Measurements from ENCODE around the gene EFHD2.
"Not testable (repeated sequence)": the region's sequence is repeated elsewhere in the genome, so short reads cannot be mapped to it uniquely, and the experiment has no call there.

The EFHD2 gene

DNA sequence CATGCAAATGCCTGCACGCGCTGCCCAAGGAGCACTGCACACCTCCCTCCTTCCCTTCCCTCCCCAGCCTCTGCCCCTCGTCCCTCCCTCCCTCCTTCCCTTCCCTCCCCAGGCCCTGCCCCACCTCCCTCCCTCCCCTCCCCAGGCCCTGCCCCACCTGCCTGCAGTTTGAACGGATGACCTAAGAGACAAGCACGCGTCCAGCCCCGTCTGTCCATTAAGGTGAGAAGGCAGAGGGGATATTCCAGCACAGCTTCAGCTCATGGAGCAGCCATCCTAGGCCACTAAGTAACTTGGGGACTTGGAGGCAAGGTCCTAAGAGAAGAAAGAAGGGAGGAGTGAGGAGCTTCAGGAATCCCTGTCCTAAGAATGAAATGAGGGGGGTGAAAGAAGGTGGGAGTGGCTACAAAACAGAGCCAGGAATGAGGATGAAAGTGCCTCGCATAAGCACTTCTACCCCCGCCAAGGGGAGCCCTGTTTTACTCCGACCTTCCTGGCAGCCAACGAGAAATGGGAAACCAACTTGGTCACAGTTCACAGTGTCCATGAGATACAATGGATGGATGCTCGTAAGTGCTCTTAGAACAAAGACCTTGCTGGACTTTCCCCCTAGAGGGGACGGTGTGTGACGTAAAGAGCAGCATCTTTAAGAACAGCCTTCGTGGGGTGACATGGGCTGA, 21.3 kb upstream of the EFHD2 start:
- DNase-seq (ENCODE audit: low spot score), result no peak

DNA sequence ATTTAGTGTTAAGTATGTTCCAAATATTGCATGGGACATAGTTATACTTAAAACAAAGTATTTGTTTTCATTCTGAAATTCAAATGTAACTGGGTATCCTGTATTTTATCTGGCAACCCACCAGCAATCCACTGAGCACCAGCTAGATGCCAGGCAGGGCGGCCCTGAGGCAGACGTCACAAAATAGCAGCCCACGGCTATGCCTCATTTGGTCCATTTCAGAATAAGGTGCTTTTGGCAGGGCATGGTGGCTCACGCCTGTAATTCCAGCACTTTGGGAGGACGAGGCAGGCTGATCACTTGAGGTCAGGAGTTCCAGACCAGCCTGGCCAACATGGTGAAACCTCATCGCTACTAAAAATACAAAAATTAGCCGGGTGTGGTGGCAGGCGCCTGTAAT, 19.9 kb upstream of the EFHD2 start:
- not testable (repeated sequence) for DNase-seq (ENCODE audit: low spot score)

DNA sequence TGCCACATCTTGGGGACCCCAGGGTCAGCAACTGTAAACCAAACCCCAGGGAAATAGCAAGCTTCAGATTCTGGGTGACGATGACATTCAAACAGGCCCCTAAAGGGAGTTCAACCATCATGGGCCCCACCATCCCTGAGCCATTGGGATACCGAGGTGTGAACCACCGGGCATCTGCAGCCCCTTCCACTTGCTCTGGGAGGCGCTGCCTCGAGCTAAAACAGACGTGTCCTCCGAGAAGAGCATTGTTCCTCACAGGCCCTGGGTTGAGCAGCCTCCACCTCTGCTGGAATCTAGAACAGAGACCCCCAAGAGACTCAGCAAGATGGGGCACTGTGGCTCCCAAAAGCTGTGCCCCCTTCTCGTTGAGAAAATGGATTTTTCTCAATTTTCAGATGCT, 19.0 kb upstream of the EFHD2 start:
- no peak for DNase-seq (ENCODE audit: low spot score)

DNA sequence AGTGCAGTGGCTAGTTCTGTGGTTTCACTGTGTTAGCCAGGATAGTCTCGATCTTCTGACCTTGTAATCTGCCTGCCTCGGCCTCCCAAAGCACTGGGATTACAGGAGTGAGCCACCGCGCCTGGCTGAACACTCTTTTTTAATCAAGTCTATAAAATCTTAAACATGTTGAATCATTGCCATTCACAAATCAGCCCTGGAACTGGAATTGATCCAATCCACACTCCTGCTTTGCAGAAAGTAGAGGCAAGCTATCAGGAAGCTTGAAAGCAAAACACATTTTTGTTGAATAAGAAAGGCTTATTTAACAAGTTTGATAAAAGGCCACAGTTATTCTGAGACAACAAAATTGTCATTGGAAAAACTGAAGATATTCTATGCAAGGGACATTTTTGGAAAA, 18.3 kb upstream of the EFHD2 start:
- no peak for DNase-seq (ENCODE audit: low spot score)

DNA sequence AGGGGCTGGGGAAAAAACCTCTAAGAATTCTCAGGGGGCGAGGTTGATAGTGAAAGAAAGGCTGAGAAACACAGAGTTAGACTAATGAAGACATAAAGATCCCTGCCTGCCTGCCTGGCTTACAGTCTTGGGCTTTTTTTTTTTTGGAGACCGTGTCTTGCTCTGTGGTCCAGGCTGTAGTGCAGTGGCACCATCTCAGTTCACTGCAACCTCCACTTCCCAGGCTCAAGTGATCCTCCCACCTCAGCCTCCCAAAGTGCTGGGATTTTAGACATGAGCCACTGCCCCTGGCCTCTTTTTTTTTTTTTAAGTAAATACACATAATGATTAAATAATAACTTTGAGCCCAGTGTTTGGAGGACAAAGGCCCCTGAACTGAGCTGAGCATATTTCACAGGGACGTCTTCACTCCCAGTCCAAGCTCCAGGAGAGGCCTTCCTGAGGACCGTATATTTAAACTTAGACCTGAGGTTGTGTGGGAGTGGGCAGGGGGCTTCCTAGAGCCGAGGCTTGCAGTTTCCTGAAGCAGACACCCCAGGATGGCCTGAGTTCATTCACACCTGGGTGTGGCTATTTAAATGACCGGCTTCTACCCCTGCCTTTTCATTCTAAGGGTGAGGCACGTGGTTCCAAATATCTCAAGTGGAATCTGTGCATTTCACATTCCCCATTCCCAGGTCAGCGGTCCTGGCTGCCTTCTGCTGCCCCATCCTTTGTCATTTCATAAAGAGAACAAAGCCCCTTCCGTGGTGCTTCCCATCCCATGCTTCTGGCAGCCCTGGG, 16.0 kb upstream of the EFHD2 start:
- DNase-seq (ENCODE audit: low spot score), result no peak

DNA sequence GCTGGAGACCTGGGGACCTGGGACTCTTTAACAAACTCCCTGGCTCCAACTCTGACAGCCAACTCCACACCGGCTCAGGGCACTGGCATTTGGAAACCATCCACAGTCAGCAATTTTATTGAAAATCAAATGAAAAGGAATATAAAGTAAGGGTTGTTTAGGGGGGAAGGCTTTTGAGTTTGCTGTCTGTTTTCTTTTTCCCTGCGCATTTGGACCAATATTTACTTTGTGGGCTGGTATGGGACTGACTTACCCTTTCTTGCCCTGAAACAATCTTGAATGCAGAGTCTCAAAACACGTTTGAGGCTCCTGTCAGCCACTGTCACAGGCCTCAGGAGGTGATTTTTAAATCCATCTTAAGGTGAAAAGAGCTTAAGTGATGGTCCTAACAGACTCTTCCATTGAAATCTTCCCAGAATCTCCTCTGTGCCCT, 15.4 kb upstream of the EFHD2 start:
- no peak for DNase-seq (ENCODE audit: low spot score)

DNA sequence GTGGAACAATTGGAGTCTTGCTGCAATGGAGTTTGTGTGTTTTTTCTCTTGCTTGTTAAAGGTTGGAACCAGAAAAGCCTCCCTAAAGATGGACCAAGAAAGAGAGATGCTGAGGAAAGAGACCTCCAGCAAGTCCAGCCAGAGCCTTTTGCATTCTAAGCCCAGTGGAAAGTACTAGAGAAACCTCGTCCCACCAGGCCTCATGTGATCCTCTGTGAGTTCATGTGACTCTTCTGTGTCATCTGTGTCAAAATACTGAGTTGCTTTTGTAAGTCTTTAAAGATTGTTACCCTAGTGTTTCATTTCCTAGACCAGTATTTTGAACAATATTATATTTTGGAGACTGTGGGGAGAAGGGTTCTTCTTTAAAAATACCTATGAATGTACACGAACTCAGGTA, 12.5 kb upstream of the EFHD2 start:
- DNase-seq (ENCODE audit: low spot score), result no peak

DNA sequence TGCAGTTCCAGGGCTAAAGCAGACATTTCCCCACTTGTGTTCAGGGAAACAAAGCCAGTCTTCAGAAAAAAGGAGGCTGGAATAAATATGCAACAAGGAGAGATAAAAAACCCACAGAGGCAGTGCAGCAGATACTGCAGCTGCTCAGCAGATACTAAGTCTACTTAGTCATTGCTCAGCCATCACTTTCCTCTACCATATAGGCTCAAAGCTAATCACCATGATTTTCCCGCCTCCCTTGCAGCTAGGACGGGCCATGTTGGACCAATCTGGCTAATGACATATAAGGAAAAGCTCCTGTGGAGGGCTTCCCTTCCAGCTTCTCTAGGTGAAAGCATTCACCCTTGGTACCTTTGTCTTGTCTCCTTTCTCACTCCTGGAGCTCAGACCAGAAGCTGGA, 10.0 kb upstream of the EFHD2 start:
- DNase-seq (ENCODE audit: low spot score), result no peak

DNA sequence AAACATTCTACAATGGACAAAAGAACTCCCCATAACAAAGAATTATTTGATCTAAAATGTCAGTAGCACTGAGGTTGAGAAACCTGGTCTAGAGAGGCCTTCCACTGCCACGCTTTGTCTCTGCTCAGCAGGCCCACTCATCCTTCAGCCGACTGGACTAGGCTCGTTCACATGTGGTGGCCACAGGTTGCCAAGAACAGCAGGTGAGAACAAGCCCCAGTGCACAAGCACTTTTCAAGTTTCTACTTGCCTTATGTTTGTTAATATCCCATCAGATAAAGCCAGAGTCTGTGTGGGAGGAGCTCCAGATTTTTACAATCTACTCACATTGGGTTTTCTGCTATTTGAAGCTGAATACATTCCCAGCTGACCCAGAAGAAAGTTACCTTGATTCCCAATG, 9.1 kb upstream of the EFHD2 start:
- DNase-seq (ENCODE audit: low spot score), result no peak

DNA sequence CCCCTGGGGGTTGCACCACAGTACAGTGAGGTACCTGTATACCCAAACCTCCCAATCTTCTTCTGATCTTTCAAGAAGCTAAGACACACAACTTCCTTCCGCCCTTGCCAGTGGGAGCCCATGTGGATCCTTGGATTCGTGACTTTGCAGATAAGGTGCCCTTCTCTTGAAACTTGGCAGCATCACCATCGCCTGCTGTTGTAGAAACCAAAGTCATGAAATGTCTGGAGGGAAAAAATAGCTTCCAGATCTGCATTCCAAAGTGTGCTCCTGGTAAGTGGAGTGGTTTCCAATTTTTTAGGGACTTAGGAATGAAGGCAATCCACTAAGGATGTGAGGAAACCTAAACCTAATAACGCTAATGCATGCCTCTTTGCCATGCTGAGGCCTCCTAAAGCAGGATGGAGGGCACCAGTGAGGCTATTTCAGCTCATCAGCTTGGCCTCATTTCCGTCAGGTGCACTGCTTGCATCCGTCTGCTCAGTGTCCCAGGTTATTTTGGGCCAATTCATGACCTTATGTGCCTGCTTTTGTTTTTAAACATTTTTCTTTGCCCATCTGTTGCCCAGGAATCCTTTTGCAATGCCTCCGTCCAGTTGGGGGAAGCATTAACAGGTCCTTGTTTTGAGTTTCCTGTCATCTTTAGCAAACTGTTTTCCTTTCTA, 8.2 kb upstream of the EFHD2 start:
- no peak for DNase-seq (ENCODE audit: low spot score)

DNA sequence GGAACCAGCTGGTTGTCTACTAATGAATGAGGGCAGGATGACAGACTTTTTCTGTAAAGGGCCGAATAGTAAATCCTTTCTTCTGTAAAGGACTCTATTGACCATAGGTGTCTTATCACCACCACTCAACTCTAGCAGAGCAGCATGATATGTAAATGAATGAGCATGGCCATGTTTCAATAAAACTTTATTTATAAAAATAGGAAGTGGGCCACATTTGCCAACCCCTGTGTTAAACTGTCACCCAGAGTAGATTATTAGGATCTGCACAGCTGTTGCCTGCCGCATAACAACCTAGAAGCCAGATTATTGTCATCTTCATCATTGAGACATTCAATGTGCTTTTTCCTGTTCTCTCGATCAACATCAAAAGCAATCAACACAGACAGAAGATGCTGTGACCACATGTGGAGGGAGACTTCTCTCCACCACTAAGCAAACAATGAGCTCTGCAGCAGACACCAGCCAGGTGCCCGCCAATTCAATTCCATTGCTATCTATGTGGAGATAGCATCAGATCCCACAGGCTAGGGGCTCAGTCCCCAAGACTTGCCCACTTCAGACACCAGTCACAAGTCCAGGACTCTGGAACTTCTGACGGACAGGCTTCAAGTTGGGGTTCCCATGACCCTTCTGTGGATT, 6.8 kb upstream of the EFHD2 start:
- no peak for DNase-seq (ENCODE audit: low spot score)

DNA sequence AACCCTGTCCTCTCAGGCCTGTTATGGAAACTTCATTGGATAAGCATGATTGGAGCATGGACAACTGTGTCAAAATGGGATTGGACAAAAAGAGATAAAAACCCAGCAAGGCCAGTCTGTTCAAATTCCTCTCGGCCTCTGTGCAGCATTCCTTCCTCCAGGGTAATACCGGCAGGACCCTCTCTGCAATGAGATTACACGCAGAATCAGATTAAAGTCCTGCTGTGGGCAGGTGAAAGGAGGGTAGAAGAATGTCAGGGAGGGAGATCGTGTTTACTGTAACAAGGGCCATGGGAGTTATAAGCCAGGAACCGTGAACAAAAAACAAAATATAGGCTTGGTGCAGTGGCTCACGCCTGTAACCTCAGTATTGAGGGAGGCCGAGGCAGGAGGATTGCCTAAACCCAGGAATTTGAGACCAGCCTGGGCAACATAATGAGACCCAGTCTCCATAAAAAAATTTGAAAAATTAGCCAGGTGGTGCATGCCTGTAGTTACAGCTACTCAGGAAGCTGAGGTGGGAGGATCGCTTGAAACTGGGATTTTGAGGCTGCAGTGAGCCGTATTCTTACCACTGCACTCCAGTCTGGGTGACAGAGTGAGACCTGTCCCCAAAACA, 5.6 kb upstream of the EFHD2 start:
- no peak for DNase-seq (ENCODE audit: low spot score)

DNA sequence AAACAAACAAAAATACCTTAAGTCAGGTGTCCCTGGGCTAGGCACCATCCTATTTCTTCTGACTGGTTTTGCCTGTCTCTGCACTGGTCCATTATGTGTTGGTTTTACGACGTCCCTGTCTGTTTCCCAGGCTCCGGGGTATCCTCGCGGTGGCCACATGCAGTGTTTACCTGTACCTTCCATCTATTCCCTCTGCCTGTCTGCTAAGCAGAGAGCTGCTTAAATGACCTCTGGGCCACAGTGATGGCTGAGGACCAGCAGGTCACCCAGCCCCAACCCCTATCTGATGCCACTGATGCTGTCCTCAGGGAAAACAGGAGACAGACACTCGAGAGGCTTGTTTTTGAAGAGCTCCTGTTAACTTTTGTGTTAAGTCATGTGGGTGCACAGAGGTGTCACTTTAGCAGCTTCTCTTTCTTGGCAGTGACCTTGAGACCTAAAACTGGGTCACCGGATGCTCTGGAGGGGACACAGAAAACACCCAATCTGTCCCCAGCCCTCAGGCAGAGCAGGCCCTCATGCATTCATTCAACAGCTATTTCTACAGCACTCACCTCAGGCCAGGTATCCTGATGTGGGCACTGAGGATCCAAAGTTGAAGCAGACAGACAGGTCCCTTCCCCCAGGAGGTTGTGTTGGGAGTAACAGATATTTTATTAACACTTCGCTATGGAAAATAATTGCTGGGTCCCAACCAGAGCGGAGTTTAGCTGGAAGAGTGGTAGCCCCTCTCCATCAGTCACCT, 4.4 kb upstream of the EFHD2 start:
- DNase-seq (ENCODE audit: low spot score), result no peak

DNA sequence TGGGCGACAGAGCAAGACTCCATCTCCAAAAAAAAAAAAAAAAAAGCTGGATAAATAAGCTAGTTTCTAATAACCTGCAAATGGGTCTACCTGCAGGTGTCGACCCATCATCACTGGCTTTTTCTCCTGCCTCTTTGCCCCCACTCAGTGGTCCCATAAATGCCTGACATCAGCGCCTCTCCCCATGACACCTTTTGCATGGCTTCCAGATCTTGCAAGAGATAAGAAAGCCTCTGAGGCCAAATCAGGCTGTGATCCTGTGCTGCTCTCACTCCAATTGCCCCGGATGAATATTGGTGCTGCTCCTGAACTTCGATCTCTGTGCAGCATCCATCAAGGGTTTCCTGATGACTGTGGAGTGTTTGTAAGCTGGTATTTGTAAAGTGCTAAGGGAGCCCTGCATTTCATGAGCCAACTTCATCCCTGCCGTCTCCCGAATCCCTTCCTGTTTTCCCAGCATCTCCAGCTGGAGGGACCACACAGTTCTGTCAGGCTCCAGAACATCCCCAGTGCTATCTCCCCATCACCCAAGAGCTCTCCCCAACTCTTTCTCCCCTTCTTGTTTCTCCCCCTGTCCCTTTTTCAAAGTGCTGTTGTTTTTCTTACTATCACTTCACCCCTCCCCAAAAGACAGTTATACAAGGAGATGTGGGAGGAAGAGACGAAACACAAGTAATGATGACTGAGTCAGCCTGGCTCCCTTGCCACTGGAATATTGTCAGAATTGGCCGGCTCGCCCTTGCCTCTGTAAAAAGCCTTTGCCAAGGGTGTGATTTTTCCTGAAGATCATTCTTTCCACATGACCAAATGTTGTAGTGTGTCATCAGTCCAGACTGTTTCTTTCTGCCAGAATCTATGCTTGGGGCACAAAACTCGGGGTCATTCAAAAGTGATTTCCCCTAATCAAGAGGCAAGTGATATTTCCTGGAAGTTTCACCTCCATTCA, 2.8 kb upstream of the EFHD2 start:
- no peak for DNase-seq (ENCODE audit: low spot score)

DNA sequence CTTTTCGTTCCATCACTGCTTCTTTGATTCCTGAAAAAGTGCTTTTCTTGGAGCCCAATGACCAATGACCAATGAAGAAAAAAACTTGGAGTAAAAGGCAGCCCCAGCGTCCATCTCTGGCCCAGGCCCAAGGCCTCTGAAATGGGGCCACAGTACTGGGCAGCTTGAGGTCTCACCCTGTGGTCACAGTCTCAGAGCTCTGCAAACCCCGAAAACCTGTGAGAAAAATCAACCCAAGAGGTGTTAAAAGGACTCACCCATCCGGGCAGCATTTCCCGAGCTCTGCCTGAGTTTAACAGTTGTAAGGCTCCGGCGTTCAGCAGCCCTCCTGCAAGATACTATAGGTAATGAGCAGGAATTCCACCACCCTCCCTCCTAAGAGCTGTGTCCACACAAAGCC, 2.1 kb upstream of the EFHD2 start:
- no peak for DNase-seq (ENCODE audit: low spot score)

DNA sequence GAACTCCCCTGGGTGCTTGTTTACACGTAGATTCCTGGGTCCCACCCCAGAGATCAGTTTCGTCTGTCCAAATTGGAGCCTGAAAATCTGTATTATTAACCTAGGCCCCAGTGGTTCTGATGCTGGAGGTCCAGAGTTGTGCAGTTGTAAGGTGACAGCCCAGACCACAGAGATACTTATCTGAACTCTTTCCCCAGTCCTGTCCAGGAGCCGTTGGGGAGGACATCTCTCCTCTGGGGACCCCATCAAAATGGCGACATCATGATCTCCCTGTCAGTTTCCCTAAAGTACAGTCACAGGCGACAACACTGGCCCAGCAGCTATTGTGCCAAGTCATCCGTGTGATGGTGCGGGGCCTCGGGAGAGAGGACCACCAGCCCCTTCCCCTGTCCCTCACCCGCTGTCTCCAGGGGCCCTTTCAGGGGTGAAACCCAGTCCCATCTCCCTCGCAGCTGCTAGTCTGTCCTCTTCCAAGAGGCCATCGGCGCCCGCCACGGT, 749 bp upstream of the EFHD2 start:
- DNase-seq (ENCODE audit: low spot score), result no peak

DNA sequence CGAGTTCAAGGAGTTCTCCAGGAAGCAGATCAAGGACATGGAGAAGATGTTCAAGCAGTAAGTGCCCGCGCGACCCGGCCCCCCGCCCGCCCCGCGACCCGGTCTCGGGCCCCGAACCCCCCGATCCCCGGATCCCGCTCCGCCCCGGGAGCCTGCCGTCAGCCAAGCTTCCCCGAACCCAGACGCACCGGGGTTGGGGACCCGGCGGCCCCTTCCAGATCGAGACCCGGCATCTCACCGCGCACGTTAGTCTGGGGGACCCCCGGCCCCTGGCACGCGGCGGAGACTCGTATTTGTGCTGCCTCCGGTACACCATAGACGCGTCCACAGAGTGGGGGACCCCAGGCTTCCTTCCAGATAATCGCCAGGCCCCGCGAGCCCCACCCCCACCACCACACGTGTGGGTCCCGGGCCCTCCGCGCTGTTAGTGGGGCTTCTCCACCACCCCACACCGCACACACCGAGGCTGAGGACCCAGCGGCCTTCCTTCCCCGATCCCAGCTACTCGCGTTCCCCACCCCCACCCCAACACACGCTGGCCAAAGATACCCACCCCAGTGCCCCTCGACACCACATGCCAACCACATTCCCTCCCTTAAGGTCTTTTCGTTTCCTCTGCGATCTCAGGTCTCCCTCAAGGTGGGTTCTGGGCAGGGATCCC, 665 bp downstream of the EFHD2 start:
- no peak for DNase-seq (ENCODE audit: low spot score)

DNA sequence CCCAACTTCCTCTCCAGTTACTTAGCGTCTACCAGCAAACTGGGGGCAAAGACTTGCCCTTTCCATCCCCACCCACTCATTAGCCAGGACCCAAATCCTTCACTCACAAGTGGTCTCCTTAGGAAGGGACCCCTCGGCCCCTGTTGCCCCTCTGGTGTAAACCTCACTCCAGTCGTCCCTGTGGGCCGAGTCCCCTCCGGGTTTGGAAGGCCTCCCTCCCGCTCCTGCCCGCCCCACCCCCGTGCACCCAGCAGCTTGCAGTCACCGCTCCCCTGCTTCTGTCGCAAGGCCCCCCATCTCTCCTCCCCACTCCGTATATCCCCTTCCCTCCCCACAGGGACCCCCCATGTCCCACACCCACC, 1.2 kb downstream of the EFHD2 start:
- no peak for DNase-seq (ENCODE audit: low spot score)

DNA sequence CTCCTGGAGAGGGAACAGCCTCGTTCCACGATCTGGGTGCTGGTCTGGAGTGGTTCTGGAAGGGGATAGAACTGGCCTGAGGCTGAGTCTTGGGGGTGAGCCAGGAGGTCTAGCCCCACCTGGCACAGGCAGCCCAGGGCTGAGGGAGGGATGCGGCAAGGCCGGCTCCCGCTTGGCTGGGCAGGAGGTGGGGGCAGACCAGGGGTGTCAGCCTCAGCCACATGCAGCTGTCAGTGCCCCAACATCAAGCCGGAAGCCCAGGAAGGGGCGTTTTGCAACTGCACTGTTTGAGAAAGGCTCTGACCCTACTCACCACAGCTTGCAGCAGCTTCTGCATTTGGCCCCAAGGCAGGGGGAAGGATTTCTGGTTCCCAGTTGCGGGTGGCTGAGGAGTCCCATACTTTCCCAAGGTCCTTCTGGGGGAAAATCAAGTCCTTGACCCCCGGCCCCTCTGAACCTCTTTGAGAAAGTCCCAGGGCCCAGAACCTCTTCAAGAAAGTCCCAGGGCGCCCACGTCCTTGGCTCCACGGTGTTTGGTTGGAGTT, 2.0 kb downstream of the EFHD2 start:
- no peak for DNase-seq (ENCODE audit: low spot score)
